Renal pelvis (tissue), 4 donors: ENCODE measurements around the gene TMEM143. TPM values are rescaled to one million over a fixed set of nuclear protein-coding genes. Genes with fewer than 3 reads are reported as not detected.
"Not testable (repeated sequence)": the region's sequence is repeated elsewhere in the genome, so short reads cannot be mapped to it uniquely, and the experiment has no call there.

Experiments used
- DNase-seq: peaks from one replicate; pipeline ENCODE4 v3.0.0-alpha.2; 2013
- polyA plus RNA-seq, 3 donors: library from polyadenylated mRNA; unstranded; fragments of 120-200 nt; gene quantifications; one replicate each; pipeline ENCODE4 v1.2.1, GENCODE V29; 2013; ENCODE audit not compliant: insufficient read length in 3 of 3

TMEM143 gene
- polyA plus RNA-seq, 3 donors = 13.5 to 15.7 (median 15.1) TPM

GRCh38 chr19:48301886-48302599, 61.7 kb downstream of the TMEM143 start:
- DNase-seq = no peak

- DNase-seq = no peak
Measured at GRCh38 chr19:48297975-48298374, 65.8 kb downstream of the TMEM143 start.

GRCh38 chr19:48296963-48297734, 66.6 kb downstream of the TMEM143 start:
- no peak for DNase-seq

GRCh38 chr19:48295458-48295857, 68.3 kb downstream of the TMEM143 start:
- no peak for DNase-seq

- DNase-seq = no peak
Measured at GRCh38 chr19:48292798-48293197, 70.9 kb downstream of the TMEM143 start.

GRCh38 chr19:48291489-48291815, 72.3 kb downstream of the TMEM143 start:
- not testable (repeated sequence) for DNase-seq

- DNase-seq = peak; percentile 71
Measured at GRCh38 chr19:48290771-48291488, 72.8 kb downstream of the TMEM143 start.

GRCh38 chr19:48290401-48290770, 73.4 kb downstream of the TMEM143 start:
- no peak for DNase-seq

- DNase-seq = no peak
Measured at GRCh38 chr19:48287748-48288147, 76.0 kb downstream of the TMEM143 start.

GRCh38 chr19:48284896-48285295, 78.8 kb downstream of the TMEM143 start:
- no peak for DNase-seq

- DNase-seq = no peak
Measured at GRCh38 chr19:48283908-48284307, 79.8 kb downstream of the TMEM143 start.

Other genes with a start within 250 kb of the TMEM143 start
- gene LIG1, start 193.6 kb downstream of the TMEM143 start, polyA plus RNA-seq = 10 to 100 TPM; 72.0 to 77.7 (median 73.7) TPM
- gene ZSWIM9, start 193.3 kb downstream of the TMEM143 start, polyA plus RNA-seq = 10 to 100 TPM; 11.4 to 13.7 (median 13.6) TPM
- 10 to 100 TPM; 52.5 to 62.7 (median 59.6) TPM for gene CARD8, start 108.0 kb downstream of the TMEM143 start, polyA plus RNA-seq
- gene ZNF114, start 93.9 kb downstream of the TMEM143 start, polyA plus RNA-seq = 1 to 10 TPM; 6.7 to 6.9 (median 6.8) TPM
- gene EMP3, start 38.4 kb downstream of the TMEM143 start, polyA plus RNA-seq = 10 to 100 TPM; 61.0 to 85.5 (median 67.3) TPM
- under 1 TPM; 0.67 to 0.88 (median 0.79) TPM for gene SYNGR4, start 427 bp upstream of the TMEM143 start, polyA plus RNA-seq
- 100 to 1,000 TPM; 230 to 248 (median 245) TPM for gene KDELR1, start 27.6 kb upstream of the TMEM143 start, polyA plus RNA-seq
- under 1 TPM; 0.52 to 0.83 (median 0.71) TPM for gene GRIN2D, start 29.7 kb upstream of the TMEM143 start, polyA plus RNA-seq
- gene GRWD1, start 82.0 kb upstream of the TMEM143 start, polyA plus RNA-seq = 10 to 100 TPM; 29.1 to 31.9 (median 31.6) TPM
- gene KCNJ14, start 91.6 kb upstream of the TMEM143 start, polyA plus RNA-seq = 1 to 10 TPM in 2 of 3 donors, under 1 TPM in 1; 0.61 to 1.0 (median 1.0) TPM
- 100 to 1,000 TPM in 2 of 3 donors, 10 to 100 TPM in 1; 88.1 to 115 (median 110) TPM for gene CYTH2, start 105.4 kb upstream of the TMEM143 start, polyA plus RNA-seq
- 1 to 10 TPM; 3.5 to 3.7 (median 3.7) TPM for gene LMTK3, start 147.9 kb upstream of the TMEM143 start, polyA plus RNA-seq
- gene SULT2B1, start 188.2 kb upstream of the TMEM143 start, polyA plus RNA-seq = under 1 TPM; 0.43 to 0.81 (median 0.43) TPM
- under 1 TPM in 2 of 3 donors, not detected in 1; 0.23 to 0.24 TPM for gene SPACA4, start 242.8 kb upstream of the TMEM143 start, polyA plus RNA-seq